Sigmoid colon (tissue), 7 donors: ENCODE data around the gene ASAP2. TPM values are rescaled to one million over a fixed set of nuclear protein-coding genes. Genes with fewer than 3 reads are reported as not detected.

Experiments used
- DNase-seq: peaks from one replicate; pipeline ENCODE4 v3.0.0-alpha.2; 2019
- H3K27ac ChIP-seq, 4 donors: fragments of 200-600 bp; sonication (generic); one replicate each; pipeline ENCODE4 v1.5.1; 2016 to 2019; ENCODE audit warnings: mild to moderate bottlenecking in 1 of 4
- H3K27me3 ChIP-seq, 3 donors: fragments of 200-600 bp; sonication (generic); one replicate each; pipeline ENCODE4 v1.5.1; 2019; ENCODE audit warnings: mild to moderate bottlenecking in 1 of 3
- H3K36me3 ChIP-seq, 4 donors: fragments of 200-600 bp; sonication (generic); one replicate each; pipeline ENCODE4 v1.5.1; 2016 to 2019
- H3K4me1 ChIP-seq, 4 donors: fragments of 200-600 bp; sonication (generic); one replicate each; pipeline ENCODE4 v1.5.1; 2017 to 2019
- H3K4me3 ChIP-seq, 4 donors: fragments of 200-600 bp; sonication (generic); one replicate each; pipeline ENCODE4 v1.5.1; 2017 to 2019; ENCODE audit warnings: mild to moderate bottlenecking in 2 of 4, moderate library complexity in 1 of 4
- H3K9me3 ChIP-seq, 4 donors: fragments of 200-600 bp in 3 of 4; sonication (generic) in 3 of 4; one replicate each; pipeline versions ENCODE4 v1.5.1 to v1.6.1; 2013 to 2019
- CTCF ChIP-seq, 4 experiments: fragments of 450-650 bp in 3 of 4; fragments of 200-600 bp in 1 of 4; IDR thresholded peaks; one replicate each; pipeline ENCODE4 v1.5.1; 2016 to 2019; ENCODE audit warnings: antibody characterized with exemption in 4 of 4, mild to moderate bottlenecking in 3 of 4, moderate library complexity in 2 of 4
- EP300 ChIP-seq, 4 donors: sonication (generic); formaldehyde crosslinking; IDR thresholded peaks; one replicate each; pipeline ENCODE4 v1.6.1; 2017; ENCODE audit warnings: antibody characterized with exemption in 4 of 4
- POLR2A ChIP-seq, 2 donors: fragments of 450-650 bp; IDR thresholded peaks; one replicate each; pipeline ENCODE4 v1.6.1; 2016; ENCODE audit warnings: antibody characterized with exemption in 2 of 2, mild to moderate bottlenecking in 2 of 2, moderate library complexity in 2 of 2
- POLR2AphosphoS5 ChIP-seq, 4 donors: sonication (generic); formaldehyde crosslinking; IDR thresholded peaks; one replicate each; pipeline ENCODE4 v1.6.1; 2017; ENCODE audit warnings: antibody characterized with exemption in 4 of 4
- WGBS, 2 donors: extraction: QIAGEN DNeasy Blood & Tissue Kit; methylation state at CpG; one replicate each; pipeline ENCODE4 v1.1.7; 2013; 5-methylcytosine and 5-hydroxymethylcytosine counted together
- intact Hi-C: fragments of 100-400 bp; cut with DNase I; formaldehyde crosslinking; loops from one replicate; pipeline ENCODE4 v1.15.1; 2023
- polyA plus RNA-seq, 3 donors: library from polyadenylated mRNA; stranded (reverse); fragments of 200-250 nt; gene quantifications; one replicate each; pipeline ENCODE4 v1.2.3, GENCODE V29; 2013
- total RNA-seq, 4 donors: library from RNA; depleted of rRNA; stranded (reverse); fragments of >200 nt; gene quantifications; one replicate each; pipeline ENCODE4 v1.1.0, GENCODE V29; 2016
- donor health status: healthy with polysubstance abuse.
- donor health status: Bipolar disorder and iron deficiency.
- donor health status: healthy.

The ASAP2 gene
- total and polyA plus RNA-seq, 7 donors, result 15.1 to 56.5 (median 25.8) TPM

DNA sequence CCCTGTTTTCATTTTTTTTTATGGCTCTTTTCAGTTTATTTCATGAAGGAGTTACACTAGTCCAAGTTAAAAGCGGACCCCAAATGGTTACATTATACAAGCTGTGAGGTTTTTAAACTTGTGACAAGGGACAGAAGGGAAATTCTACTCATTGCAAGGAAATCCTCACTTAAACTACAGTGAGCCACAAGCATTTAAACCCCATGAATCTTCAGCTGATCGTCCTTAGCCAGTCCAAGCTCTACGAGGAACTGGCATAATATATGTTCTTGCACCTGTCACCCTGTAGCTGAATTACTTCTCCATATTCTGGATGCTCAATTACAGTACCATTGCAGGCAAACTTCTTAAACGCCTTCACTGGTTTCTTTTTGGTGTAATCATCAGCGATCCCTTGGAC lies 64.5 kb downstream of the ASAP2 start:
- no peak for DNase-seq
- Histone ChIP-seq H3K27ac (no peak overlapping the region), H3K9me3 (no peaks in the 10 kb centered on the region), H3K27me3 (no peaks in the 10 kb centered on the region), H3K36me3 (no peaks in the 10 kb centered on the region), H3K4me3 (no peak overlapping the region), H3K4me1 (peaks cover 0 to 40% (median 24%) of the 10 kb centered on the region in 4 donors)
- no peak for TF ChIP-seq CTCF (IDR thresholded peaks at IDR 0.05)
- no peak for TF ChIP-seq POLR2AphosphoS5 (IDR thresholded peaks at IDR 0.05)
- TF ChIP-seq POLR2A (IDR thresholded peaks at IDR 0.05), result no peak
- no peak for TF ChIP-seq EP300 (IDR thresholded peaks at IDR 0.05)
- intact Hi-C loops, result no loop called here
- WGBS, 2 donors, result 75% methylated on average over 5 of the region's 5 CpGs

- Histone ChIP-seq H3K27me3 (no peaks in the 10 kb centered on the region), H3K4me1 (peaks cover 0 to 41% (median 21%) of the 10 kb centered on the region in 4 donors), H3K27ac (no peak overlapping the region), H3K4me3 (no peak overlapping the region), H3K9me3 (no peaks in the 10 kb centered on the region), H3K36me3 (no peaks in the 10 kb centered on the region)
- WGBS, 2 donors, result 96% methylated on average over 5 of the region's 5 CpGs
- DNase-seq, result no peak
- intact Hi-C loops, result no loop called here
- TF ChIP-seq EP300 (IDR thresholded peaks at IDR 0.05), result no peak
- TF ChIP-seq CTCF (IDR thresholded peaks at IDR 0.05), result no peak
- no peak for TF ChIP-seq POLR2AphosphoS5 (IDR thresholded peaks at IDR 0.05)
- no peak for TF ChIP-seq POLR2A (IDR thresholded peaks at IDR 0.05)
These were observed 65.1 kb downstream of the ASAP2 start for GRCh38 chr2:9271691-9272090.

- Histone ChIP-seq H3K27ac (no peak overlapping the region), H3K27me3 (no peaks in the 10 kb centered on the region), H3K4me3 (no peak overlapping the region), H3K36me3 (no peaks in the 10 kb centered on the region), H3K9me3 (no peaks in the 10 kb centered on the region), H3K4me1 (peaks cover 0 to 44% (median 20%) of the 10 kb centered on the region in 4 donors)
- intact Hi-C loops, result no loop called here
- WGBS, 2 donors, result 78 to 80% methylated on average over 5 of the region's 5 CpGs
- DNase-seq, result no peak
- TF ChIP-seq EP300 (IDR thresholded peaks at IDR 0.05), result no peak
- TF ChIP-seq CTCF (IDR thresholded peaks at IDR 0.05), result no peak
- TF ChIP-seq POLR2A (IDR thresholded peaks at IDR 0.05), result no peak
- no peak for TF ChIP-seq POLR2AphosphoS5 (IDR thresholded peaks at IDR 0.05)
These were observed 67.0 kb downstream of the ASAP2 start for GRCh38 chr2:9273486-9274130.

- DNase-seq, result no peak
- Histone ChIP-seq H3K36me3 (peaks cover 0 to under 1% (median 0%) of the 10 kb centered on the region in 4 donors), H3K4me3 (no peak overlapping the region), H3K27me3 (no peaks in the 10 kb centered on the region), H3K27ac (no peak overlapping the region), H3K4me1 (peaks cover 0 to 41% (median 11%) of the 10 kb centered on the region in 4 donors), H3K9me3 (no peaks in the 10 kb centered on the region)
- intact Hi-C loops, result no loop called here
- 75 to 84% methylated on average over 5 of the region's 5 CpGs for WGBS, 2 donors
- TF ChIP-seq POLR2AphosphoS5 (IDR thresholded peaks at IDR 0.05) (no peak), EP300 (IDR thresholded peaks at IDR 0.05) (no peak), POLR2A (IDR thresholded peaks at IDR 0.05) (no peak), CTCF (IDR thresholded peaks at IDR 0.05) (no peak)
These were observed 68.2 kb downstream of the ASAP2 start for GRCh38 chr2:9274701-9275343.
